Cerebellar nuclear complex (tissue), 1 donor: ENCODE results near the gene FAM78A.
"Not testable (repeated sequence)": the region's sequence is repeated elsewhere in the genome, so short reads cannot be mapped to it uniquely, and the experiment has no call there.

ENCODE experiments used
- DNase-seq, 2 experiments: peaks; one replicate each; lab custom pipeline; 2025; lab: John Stamatoyannopoulos, UW

Gene FAM78A

GRCh38 chr9:131281119-131281965 lies 5.0 kb upstream of the FAM78A start:
- no peak for DNase-seq

GRCh38 chr9:131280660-131281059 lies 4.3 kb upstream of the FAM78A start:
- no peak for DNase-seq

DNA sequence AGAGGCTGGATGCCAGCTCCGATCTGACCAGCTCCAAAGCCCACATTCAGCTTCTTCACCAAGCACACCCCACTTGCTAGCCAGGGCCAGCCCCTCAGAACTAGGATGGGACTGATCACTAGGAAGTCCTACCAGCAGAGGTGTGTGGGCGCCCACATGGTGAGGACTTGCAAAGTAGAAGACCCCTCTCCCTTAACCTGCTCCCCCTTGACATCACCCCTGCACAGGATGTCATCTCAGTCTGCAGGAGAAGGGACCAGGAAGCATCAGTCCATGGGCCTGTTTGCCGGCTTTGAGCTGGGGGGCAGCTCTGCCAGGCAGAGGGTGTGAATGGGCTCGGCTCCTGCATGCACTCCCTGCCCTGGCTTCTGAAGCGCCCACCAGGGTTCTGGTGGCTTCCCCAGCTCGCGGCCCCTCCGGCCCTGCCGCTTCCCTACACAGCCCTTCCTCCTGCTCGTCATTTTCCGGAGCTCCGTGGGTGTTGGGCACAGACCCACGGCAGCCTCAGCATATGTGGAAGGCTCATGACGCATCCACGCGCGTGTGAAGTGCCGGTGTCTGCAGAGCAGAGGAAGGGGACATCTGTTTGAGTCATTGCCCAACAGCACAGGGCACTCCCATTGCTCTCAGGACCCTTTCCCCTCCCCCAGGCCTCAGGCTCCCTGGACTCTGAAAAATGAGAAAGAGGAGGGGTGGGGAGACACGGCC lies 3.7 kb upstream of the FAM78A start:
- DNase-seq, result no peak

GRCh38 chr9:131279196-131279862 lies 3.0 kb upstream of the FAM78A start:
- no peak for DNase-seq

- DNase-seq, result no peak
Measured at GRCh38 chr9:131278702-131279111, 2.4 kb upstream of the FAM78A start.

GRCh38 chr9:131277910-131278701 lies 1.8 kb upstream of the FAM78A start:
- DNase-seq, result peak in 1 of 2 experiments; percentile 78

DNA sequence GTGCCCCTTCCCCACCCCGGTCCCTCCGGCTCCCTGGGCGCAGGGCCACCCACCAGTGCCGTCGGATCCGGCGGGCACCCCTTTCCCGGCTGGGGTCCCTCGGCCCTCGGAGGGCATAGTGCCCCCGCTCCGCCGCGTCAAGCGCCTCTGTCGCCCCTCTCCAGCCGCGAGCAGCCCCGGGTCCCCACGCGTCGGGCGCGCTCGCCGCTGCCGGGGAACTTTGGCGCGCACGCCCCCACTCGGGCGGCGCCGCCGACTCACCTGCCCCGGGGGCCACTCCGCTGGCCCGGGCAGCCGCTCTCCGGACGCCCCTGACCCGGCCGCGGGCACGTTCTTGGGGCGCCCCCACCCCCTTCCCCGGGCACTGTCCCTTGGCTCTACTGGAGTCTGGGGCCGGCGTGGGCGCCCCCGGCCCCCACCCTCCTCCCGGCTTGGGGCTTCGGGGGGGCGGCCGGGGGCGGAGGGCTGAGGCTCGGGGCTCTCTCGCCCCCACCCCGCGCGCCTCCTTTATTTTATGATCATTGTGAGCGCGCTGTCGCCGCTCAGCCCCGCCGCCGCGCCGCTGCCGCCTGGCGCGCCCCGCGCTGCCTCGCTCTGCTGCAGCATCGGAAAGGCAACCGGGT lies 1.1 kb upstream of the FAM78A start:
- no peak for DNase-seq

GRCh38 chr9:131276891-131277286 lies 579 bp upstream of the FAM78A start:
- DNase-seq, result no peak

DNA sequence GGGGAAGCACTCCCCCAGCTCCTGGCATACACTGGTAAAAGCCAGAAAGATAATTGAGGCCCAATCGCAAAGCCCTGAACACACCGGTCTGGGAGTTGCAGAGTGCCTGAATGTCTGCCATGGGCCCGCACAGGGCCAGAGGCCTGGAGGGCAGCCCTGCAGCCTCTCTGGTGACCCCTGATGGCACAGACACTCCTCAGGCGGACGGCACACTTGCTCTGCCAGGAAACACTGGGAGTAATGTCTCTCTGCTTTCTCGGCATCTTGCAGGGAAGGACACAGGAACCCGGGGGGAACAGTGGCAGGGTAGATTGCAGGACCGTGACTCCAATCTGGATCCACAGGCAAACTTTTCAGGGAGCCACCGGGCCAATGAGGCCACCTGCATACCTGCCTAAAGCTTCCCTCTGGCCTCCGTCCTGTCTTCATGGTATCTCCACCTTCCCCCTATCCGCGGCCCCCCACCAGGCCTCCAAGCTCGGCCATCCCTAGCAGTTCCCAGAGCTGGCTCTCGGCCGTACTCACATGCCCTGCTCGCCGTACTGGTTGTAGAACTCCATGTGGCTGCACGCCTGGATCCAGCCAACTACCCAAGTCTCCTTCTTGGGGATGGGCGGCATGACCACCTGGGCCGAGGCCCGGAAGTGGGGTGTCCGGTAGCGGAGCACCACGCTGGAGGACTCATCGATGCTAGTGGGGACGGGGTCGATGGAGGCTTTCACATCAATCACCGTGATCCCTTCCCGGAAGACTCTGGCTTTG lies 797 bp downstream of the FAM78A start:
- no peak for DNase-seq

- DNase-seq, result no peak
Measured at GRCh38 chr9:131274674-131275331, 1.5 kb downstream of the FAM78A start.

DNA sequence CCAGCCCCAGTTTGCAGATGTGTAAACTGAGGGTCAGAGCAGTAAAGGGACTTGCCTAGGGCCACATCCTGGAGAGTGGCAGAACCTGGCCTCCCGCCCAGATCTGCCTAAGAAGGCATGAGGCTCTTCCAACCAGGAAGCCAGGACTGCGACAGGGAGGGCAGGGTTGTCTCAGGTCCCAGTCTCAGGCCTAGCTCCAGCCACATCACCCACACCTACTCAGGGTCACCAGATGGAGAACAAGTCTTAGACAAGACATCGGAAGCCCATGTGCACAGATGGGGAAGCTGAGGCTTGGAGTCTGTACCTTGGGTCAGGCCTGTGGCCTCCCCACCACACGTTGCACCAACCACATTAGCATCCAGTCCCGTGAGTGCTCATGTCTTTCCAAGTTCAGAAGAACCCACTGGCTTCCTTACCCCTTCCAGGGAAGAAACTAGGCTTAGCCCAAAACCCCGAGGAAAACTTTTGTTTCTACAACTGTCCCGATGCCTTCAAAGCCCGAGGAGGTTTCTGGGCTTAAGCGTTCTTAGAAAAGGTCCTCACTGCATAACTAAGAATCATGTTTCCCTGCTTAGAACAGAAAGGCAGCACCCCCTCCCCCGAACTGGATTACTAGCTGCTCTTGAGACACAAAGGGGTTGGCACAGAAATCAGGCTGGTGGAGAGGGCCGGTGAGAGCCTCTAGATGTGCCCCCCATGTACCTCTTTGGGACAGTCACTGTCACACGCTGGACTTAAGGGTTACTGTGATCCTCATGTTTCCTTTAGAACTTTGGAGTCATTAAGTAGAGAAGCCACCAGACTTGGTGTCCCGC lies 2.2 kb downstream of the FAM78A start:
- DNase-seq, result no peak

- no peak for DNase-seq
Measured at GRCh38 chr9:131273146-131273855, 3.0 kb downstream of the FAM78A start.

DNA sequence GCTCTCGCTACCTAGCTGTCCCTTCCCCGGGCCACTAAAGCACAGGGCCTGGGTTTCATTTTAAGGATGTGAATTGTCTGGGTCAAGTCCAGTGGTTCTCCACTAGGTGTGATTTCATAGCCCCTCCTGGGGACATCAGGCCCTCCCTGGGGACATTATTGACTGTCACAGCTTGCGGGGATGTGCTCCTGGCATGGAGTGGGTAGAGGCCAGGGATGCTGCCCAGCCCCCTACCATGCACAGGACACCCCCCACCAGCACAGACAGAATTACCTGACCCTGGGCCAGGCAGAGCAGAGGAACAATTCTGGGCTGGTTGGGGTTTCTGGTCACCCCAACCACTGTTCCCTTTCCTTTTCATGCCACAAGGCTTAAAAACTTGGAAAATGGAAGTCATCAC lies 4.1 kb downstream of the FAM78A start:
- no peak for DNase-seq

DNA sequence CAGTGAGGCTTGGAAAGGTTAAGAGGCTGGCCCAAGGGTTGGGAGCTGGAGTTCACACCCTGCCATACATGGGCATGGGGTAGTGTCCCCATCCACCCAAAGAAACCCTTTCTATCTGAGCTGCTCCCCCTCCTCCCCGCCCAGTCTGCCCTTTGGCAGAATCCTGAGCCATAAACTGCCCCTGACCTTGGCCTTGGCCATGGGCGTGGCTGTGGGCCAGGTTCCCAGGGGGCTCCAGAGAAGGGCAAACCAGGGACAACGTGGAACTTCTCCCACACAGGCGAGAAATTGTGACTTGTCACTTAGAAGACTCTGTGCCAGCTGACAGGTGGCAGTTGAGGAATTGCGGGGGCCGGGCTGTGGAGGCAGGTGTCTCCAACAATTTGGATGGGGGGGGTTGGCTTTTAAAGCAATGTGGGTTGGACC lies 4.8 kb downstream of the FAM78A start:
- DNase-seq, result no peak

DNA sequence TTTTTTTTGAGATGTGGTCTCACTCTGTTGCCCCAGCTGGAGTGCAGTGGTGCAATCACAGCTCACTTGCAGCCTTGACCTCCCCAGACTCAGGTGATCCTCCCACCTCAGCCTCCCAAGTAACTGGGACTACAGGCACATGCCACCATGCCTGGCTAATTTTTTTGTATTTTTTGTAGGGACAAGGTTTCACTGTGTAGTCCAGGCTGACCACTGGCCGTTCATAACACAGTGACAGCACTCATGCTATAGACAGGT lies 5.4 kb downstream of the FAM78A start:
- not testable (repeated sequence) for DNase-seq

DNA sequence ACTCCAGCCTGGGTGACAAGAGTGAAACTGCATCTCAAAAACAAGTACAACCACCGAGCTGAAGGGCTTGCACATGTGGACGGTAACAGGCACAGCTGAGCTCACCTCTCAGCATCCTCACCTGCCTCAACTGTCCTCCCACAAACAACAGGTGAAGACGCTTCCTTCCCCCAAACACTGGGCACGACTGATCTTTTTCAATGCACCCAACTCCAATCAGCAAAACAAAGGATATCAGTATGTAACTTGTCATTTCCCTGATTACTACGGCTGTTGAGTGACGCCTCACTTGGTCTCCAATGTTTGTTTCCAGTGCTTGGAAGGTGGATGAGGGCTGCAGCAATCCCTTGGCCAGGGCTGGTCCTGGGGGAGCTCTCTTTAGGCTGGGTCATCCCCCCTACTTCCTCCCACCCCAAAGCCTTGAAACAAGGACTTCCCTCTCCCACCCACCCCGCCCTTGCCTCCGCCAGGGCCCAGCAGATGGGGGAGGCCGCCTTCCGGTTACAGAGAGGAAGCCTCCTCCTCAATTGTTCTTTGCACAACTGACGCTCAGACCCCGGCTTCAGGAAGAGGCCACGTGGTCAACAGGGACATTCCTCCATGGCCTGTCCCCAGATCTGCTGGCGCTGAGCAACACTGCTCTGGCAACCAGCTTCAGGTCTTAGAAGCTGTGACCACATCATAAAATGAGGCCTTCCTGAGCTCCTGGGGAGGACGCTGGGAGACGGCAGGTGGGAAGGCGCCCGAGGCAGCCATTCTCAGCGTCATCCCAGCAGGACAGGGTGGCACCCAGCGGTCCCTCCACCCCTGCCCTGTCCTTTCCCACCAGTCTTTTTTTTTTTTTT lies 5.9 kb downstream of the FAM78A start:
- DNase-seq, result no peak

GRCh38 chr9:131266266-131267229 lies 9.8 kb downstream of the FAM78A start:
- no peak for DNase-seq
